ENCODE data around the gene CRTAP. TPM values are rescaled to one million over a fixed set of nuclear protein-coding genes. Genes with fewer than 3 reads are reported as not detected.
A peak's percentile ranks its signal among the peaks of the same experiment; 100 is the strongest.
"Not testable (repeated sequence)": the region's sequence is repeated elsewhere in the genome, so short reads cannot be mapped to it uniquely, and the experiment has no call there.

The CRTAP gene
- total RNA-seq: 91.7 TPM
- long read RNA-seq, full-length matches to known transcripts: 66 of 103 reads
- long read RNA-seq, partial matches to known transcripts: 33 of 103 reads
- long read RNA-seq, other reads (novel, unspliced or antisense): 4 of 103 reads

DNA sequence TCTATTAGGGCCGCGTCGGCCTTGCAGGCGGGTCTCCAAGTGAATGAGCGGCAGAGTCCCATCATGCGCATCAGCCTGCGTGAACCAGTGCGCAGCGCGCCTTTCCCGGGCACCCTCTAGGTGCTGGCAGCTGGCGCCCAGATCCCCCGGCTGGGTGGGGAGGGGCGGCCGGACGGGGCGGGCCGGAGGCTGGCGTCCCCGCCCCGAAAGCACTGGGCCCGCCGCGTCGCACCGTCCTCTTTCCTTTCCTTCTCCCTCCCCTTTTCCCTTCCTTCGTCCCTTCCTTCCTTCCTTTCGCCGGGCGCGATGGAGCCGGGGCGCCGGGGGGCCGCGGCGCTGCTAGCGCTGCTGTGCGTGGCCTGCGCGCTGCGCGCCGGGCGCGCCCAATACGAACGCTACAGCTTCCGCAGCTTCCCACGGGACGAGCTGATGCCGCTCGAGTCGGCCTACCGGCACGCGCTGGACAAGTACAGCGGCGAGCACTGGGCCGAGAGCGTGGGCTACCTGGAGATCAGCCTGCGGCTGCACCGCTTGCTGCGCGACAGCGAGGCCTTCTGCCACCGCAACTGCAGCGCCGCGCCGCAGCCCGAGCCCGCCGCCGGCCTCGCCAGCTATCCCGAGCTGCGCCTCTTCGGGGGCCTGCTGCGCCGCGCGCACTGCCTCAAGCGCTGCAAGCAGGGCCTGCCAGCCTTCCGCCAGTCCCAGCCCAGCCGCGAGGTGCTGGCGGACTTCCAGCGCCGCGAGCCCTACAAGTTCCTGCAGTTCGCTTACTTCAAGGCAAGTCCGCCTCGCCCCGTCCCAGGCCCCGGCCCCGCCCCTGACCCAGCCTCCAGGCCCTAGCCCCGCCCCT is at the start of gene CRTAP:
Gene CRTAP, plus strand, starts transcription at position 243 of the 850 bp plus-strand sequence. Its CDS starts 64 bp downstream, at position 307.
- peak; percentile 98 for DNase-seq (ENCODE audit: low spot score)
- intact Hi-C loops (cut with DNase I): loop anchor here (1.0 to 10.0 kb wide), 2 partner anchors 17 to 681 kb away; partner anchors contain the start of genes GLB1, PDCD6IP and TMPPE

GRCh38 chr3:33064929-33065328 is 48.9 kb upstream of the CRTAP start:
- intact Hi-C loops (cut with DNase I): no loop called here
- no peak for DNase-seq (ENCODE audit: low spot score)

DNA sequence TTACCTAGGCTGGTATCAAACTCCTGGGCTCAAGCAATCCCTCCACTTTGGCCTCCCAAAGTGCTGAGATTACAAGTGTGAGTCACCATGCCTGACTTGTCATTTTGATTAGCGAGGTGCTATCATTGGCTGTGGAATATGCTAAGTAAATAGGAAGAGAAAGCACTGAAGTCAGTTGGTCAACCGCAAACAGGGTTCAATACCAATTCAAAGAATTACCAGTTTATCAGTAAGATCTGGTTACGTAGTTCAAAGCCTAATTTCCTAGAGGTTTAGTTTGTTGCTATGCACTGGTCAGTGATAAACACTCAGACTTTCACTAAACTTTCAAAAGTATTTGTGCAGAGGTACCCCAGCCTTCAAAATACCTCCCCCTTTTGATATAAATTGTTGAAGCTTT is 46.3 kb upstream of the CRTAP start:
- DNase-seq (ENCODE audit: low spot score): no peak
- intact Hi-C loops (cut with DNase I): no loop called here

- DNase-seq (ENCODE audit: low spot score): not testable (repeated sequence)
- intact Hi-C loops (cut with DNase I): loop anchor here (5.0 kb wide), 1 partner anchor 123 kb away; no protein-coding TSS in a partner anchor
Measured at GRCh38 chr3:33069862-33070261, 44.0 kb upstream of the CRTAP start.

DNA sequence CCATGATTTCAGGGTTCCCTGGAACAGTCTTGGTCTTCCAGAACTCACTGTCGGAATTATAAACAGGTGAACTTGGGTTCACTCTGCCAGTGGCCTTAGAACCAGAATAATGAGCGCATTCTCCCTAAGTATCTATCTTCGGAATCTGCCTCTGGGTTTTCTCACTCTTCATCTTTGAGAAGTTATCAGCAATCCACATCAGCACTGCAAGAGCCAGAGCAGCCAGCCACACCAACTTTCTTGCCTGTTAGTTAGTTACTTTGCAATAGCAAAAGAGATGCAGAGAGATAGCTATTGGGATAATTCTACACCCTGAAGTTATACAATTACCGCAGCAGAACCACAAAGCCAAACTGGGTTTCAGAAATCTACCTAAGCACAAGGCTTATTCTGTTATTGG is 42.6 kb upstream of the CRTAP start:
- intact Hi-C loops (cut with DNase I): loop anchor here (5.0 kb wide), 1 partner anchor 124 kb away; no protein-coding TSS in a partner anchor

DNA sequence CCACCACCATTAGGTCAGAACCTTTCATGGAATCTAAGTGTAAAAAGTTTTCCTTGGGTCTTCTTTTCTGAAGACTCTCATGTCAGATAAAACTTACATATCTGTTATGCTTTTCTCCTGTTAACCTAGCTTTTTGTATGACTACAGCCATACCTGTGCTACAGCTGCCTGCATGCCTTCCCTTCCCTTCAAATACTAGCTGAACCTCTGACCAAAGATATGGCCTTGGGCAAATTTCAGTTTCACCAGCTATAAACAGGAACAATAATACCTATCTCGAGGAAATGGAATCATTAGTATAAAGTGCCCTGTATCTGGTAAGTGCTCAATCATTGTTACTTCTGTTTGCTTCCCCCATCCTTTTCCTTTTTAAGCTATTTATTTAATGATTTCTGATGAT is 41.9 kb upstream of the CRTAP start:
- DNase-seq (ENCODE audit: low spot score): no peak
- intact Hi-C loops (cut with DNase I): loop anchor here (5.0 kb wide), 1 partner anchor 125 kb away; no protein-coding TSS in a partner anchor

More for the DNA sequence above, 42.6 kb upstream of the CRTAP start:
- DNase-seq (ENCODE audit: low spot score): no peak

DNA sequence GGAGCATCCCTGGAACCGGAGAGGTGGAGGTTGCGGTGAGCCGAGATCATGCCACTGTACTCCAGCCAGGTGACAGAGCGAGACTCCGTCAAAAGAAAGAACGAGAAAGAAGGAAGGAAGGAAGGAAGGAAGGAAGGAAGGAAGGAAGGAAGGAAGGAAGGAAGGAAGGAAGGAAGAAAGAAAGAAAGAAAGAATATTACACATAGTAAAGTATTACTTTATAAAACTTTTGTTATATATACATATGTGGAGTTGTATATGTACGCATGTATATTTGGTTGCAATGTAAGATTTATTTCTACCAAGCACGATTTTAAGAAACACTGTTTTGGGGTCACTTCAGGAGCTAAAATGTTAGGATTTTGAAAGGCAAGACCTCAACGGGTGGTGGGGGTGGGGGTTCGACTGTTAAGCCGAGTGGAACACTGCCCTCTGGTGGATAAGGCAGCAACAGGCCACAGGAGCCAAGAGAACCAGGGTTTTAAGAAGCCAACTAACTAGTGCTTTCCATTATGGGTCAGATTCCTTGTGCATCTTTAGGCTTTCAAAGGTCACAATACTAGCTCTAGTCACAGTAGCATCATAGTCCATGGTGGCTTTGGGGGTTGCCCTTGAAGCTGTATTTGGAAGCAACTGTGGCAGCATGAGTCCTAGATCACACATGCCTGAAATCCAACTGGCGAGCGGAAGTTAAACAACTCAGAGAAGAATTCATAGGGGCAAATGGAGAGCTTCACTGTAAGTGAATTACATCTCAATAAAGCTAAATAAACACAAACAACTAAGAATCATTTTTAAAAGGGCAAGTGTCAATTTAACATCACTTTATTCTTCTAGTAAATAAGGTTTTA is 39.4 kb upstream of the CRTAP start:
- DNase-seq (ENCODE audit: low spot score): no peak
- intact Hi-C loops (cut with DNase I): loop anchor here (5.0 kb wide), 1 partner anchor 127 kb away; no protein-coding TSS in a partner anchor

- intact Hi-C loops (cut with DNase I): no loop called here
- no peak for DNase-seq (ENCODE audit: low spot score)
Measured at GRCh38 chr3:33075995-33076394, 37.8 kb upstream of the CRTAP start.

DNA sequence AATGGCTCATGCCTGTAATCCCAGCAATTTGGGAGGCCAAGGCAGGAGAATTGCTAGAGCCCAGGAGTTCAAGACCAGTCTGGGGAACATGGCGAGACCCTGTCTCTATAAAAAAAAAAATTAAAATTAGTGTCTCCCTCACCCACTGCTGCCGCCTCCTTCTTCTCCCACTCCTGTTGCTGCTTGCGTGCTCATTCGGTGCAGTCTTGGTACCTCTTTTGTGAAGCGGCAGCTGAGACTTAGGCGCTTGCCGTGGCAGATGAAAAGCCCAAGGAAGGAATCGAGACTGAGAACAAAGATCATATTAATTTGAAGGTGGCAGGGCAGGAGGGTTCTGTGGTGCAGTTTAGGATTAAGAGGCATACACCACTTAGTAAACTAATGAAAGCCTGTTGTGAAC is 36.9 kb upstream of the CRTAP start:
- intact Hi-C loops (cut with DNase I): no loop called here
- DNase-seq (ENCODE audit: low spot score): no peak

- DNase-seq (ENCODE audit: low spot score): no peak
- intact Hi-C loops (cut with DNase I): no loop called here
Measured at GRCh38 chr3:33077976-33078375, 35.8 kb upstream of the CRTAP start.

DNA sequence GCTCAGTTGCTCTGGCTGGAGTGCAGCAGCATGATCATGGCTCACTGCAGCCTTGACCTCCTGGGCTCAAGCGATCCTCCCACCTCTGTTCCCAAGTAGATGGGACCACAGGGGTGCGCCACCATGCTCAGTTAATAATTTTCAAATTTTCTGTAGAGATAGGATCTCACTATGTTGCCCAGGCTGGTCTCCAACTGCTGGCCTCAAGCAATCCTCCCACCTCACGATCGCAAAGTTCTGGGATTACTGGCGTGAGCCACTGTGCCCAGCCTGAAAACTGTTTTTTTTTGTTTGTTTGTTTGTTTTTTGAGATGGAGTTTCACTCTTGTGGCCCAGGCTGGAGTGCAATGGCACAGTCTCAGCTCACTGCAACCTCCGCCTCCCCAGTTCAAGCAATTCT is 34.0 kb upstream of the CRTAP start:
- DNase-seq (ENCODE audit: low spot score); intact Hi-C loops (cut with DNase I): not testable (repeated sequence)

- intact Hi-C loops (cut with DNase I): no loop called here
- DNase-seq (ENCODE audit: low spot score): no peak
Measured at GRCh38 chr3:33081812-33082211, 32.0 kb upstream of the CRTAP start.

- DNase-seq (ENCODE audit: low spot score): no peak
- intact Hi-C loops (cut with DNase I): no loop called here
Measured at GRCh38 chr3:33083958-33084357, 29.9 kb upstream of the CRTAP start.

GRCh38 chr3:33088691-33089090 is 25.1 kb upstream of the CRTAP start:
- no peak for DNase-seq (ENCODE audit: low spot score)
- intact Hi-C loops (cut with DNase I): no loop called here

- DNase-seq (ENCODE audit: low spot score): no peak
Measured at GRCh38 chr3:33089515-33089914, 24.3 kb upstream of the CRTAP start.

DNA sequence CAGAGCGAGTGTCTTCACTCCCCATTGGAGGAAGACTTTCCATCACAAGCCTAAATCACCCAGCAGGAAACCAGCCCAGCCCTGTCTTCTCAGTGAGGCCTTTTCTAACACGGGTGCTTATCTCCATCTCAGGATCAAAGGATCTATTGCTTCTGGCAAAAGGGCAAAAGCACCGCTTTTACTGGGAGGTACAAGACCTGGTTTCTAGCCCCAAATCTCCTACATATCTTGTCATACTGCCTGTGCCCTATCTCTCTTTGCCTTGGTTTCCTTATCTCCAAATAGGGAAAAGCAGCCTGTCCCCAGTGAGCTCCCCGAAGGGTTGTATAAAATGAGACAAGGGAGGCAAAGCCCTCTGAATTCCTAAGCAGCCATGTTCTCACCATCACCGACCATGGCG is 22.1 kb upstream of the CRTAP start:
- DNase-seq (ENCODE audit: low spot score): no peak
- intact Hi-C loops (cut with DNase I): no loop called here

More at GRCh38 chr3:33089515-33089914, 24.3 kb upstream of the CRTAP start:
- intact Hi-C loops (cut with DNase I): no loop called here

DNA sequence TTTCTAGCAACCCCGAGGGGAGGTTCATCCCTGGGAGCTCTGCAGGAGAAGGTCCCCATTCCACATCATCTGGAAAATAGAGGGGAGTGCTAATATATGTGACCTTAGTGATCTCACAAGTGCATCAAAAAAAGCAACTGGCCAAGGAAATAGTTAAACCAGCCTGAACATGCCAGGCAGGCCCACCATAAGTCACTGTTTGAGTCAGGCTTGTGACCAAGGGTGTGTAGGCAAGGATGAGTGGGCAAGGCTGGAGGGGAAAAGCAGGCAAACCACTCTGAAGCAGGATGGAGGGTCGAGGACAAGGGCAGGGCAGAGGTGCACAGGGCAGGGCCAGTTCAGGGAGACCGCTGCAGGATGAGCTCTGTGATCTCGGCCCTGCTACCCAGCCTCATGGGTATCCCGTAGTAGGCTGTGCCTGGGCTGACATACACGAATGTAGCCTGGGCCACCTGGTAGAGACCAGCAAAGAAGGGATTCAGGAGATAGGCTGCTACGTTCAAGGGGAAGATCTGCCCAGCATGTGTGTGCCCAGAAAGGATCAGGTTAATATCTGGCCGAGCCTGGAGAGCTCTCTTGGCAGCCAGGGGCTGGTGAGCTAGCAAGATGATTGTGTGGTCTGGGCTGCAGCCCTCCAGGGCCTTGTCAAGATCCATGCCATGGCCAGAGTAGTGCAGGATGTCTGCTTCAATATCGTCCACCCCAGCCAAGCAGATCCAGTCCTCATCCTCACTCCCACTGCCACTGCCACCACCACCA is 21.1 kb upstream of the CRTAP start:
- intact Hi-C loops (cut with DNase I): no loop called here
- DNase-seq (ENCODE audit: low spot score): no peak

GRCh38 chr3:33093847-33094246 is 20.0 kb upstream of the CRTAP start:
- intact Hi-C loops (cut with DNase I): no loop called here
- no peak for DNase-seq (ENCODE audit: low spot score)

DNA sequence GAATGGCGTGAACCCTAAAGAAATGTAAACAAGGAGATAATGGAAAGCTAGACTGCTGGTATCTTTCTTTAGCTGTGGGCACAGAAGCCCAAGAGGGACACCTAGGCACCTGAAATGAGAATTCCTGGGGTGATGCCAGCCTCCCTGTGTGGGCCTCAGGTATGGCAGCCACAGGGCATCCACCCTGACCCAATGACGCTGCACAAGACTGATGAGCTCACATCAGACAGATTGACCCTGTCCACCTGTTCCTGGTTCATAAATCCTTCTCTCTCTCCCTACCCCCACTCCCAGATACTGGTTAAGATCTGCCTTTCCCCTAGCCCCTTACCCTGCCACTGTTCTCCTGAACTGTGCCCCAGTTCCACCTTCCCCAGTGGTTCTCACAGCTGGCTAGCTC is 18.4 kb upstream of the CRTAP start:
- DNase-seq (ENCODE audit: low spot score): no peak
- intact Hi-C loops (cut with DNase I): no loop called here

Data from cardiac septum (tissue), 1 donor.